OCI-LY1 (cell line): ENCODE measurements around the gene CAB39L.

Experiments used
- EZH2 ChIP-seq: fragments of 200-600 bp; sonication (generic), shearing (Covaris generic); IDR thresholded peaks from 2 replicates; pipeline ENCODE4 v1.8.0; 2017; ENCODE audit warnings: borderline replicate concordance, mixed run types, mild to moderate bottlenecking, antibody characterized with exemption, low read length, moderate library complexity, mixed read lengths
- TF ChIP-seq, protein P1 (sequence below): fragments of 200-600 bp; sonication (generic), shearing (Covaris generic); IDR thresholded peaks from 2 replicates; pipeline ENCODE4 v1.5.1; 2017; ENCODE audit warnings: mild to moderate bottlenecking, antibody characterized with exemption, low read length, moderate library complexity, mixed read lengths

- TF ChIP-seq, protein P1, sequence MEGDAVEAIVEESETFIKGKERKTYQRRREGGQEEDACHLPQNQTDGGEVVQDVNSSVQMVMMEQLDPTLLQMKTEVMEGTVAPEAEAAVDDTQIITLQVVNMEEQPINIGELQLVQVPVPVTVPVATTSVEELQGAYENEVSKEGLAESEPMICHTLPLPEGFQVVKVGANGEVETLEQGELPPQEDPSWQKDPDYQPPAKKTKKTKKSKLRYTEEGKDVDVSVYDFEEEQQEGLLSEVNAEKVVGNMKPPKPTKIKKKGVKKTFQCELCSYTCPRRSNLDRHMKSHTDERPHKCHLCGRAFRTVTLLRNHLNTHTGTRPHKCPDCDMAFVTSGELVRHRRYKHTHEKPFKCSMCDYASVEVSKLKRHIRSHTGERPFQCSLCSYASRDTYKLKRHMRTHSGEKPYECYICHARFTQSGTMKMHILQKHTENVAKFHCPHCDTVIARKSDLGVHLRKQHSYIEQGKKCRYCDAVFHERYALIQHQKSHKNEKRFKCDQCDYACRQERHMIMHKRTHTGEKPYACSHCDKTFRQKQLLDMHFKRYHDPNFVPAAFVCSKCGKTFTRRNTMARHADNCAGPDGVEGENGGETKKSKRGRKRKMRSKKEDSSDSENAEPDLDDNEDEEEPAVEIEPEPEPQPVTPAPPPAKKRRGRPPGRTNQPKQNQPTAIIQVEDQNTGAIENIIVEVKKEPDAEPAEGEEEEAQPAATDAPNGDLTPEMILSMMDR: no peak
- TF ChIP-seq EZH2: no peak
These were observed 13.4 kb upstream of the CAB39L start for GRCh38 chr13:49457221-49457620.
